ENCODE measurements around the gene GRM1.

GRM1 gene

DNA sequence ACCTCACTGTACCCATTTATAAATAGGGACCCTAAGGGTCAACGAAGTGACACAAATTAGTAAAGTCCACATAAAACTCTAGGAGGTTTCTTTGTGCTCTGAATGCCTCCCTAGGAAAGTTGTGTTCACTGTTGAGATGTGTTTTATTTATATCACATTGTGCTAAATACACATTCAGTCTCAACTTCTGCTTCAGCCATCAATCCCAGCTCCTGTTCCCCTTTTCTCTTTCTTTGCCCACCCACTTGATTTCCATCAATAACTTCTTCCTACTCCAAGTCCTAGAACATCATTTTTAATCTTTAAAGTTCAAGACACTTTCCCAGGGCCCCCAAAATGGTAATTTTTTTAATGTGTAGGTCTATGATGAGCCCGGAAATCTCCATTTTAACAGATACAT, 306.5 kb downstream of the GRM1 start:
- no peaks in the 10 kb centered on the region for H3K27me3 ChIP-seq (ENCODE audit: insufficient read depth, low read length)
- H3K4me3 ChIP-seq (ENCODE audit: low read depth, low read length, poor library complexity, severe bottlenecking), result no peak overlapping the region
- H3K4me2 ChIP-seq (ENCODE audit: low read length), result no peak overlapping the region
- H3K36me3 ChIP-seq (ENCODE audit: insufficient read depth, low read length), result no peaks in the 10 kb centered on the region
- H3F3A ChIP-seq (ENCODE audit: insufficient read depth, low read length), result no peaks in the 10 kb centered on the region
- no peaks in the 10 kb centered on the region for H3K9me2 ChIP-seq (ENCODE audit: low read depth, low read length)
- H3K27ac ChIP-seq (ENCODE audit: low read depth, low read length, poor library complexity, severe bottlenecking), result no peak overlapping the region
- H3K9me3 ChIP-seq (ENCODE audit: low read length), result no peaks in the 10 kb centered on the region
- H3K79me2 ChIP-seq (ENCODE audit: insufficient read depth, low read length), result no peaks in the 10 kb centered on the region
- no peaks in the 10 kb centered on the region for H4K20me1 ChIP-seq (ENCODE audit: insufficient read depth, low read length)
- no peaks in the 10 kb centered on the region for H3K4me1 ChIP-seq (ENCODE audit: insufficient read depth, low read length, severe bottlenecking)
- no peak overlapping the region for H2AFZ ChIP-seq (ENCODE audit: low read length)
- TF ChIP-seq EZH2 (IDR thresholded peaks at IDR 0.05; ENCODE audit: borderline replicate concordance, low read length) (no peak), CTCF (IDR thresholded peaks at IDR 0.05; ENCODE audit: low read length) (no peak)
- no peak overlapping the region for H3K9ac ChIP-seq (ENCODE audit: low read length)

DNA sequence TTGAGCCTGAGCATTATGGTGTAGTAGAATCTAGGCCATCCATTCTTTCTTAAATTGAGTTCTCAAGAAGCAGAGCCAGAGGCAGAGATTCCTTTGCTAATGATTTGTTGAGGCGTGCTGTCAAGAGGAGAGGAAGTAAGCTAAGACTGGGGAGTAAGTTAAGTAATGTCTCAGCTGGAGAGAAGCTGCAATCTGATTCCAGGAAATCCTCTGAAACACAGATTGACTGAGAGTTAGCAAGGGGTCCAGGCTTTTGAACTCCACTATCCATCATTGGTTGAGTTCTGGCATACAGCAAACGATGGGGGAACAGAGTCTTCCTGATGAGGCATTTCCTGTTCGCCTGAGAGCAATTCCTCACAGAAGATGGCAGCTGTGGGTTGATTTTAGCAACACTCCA, 307.3 kb downstream of the GRM1 start:
- no peaks in the 10 kb centered on the region for H3F3A ChIP-seq (ENCODE audit: insufficient read depth, low read length)
- H3K4me2 ChIP-seq (ENCODE audit: low read length), result no peak overlapping the region
- no peak overlapping the region for H3K27ac ChIP-seq (ENCODE audit: low read depth, low read length, poor library complexity, severe bottlenecking)
- no peak overlapping the region for H3K9ac ChIP-seq (ENCODE audit: low read length)
- H3K4me1 ChIP-seq (ENCODE audit: insufficient read depth, low read length, severe bottlenecking), result no peaks in the 10 kb centered on the region
- no peak overlapping the region for H3K4me3 ChIP-seq (ENCODE audit: low read depth, low read length, poor library complexity, severe bottlenecking)
- H2AFZ ChIP-seq (ENCODE audit: low read length), result no peak overlapping the region
- no peaks in the 10 kb centered on the region for H3K79me2 ChIP-seq (ENCODE audit: insufficient read depth, low read length)
- no peaks in the 10 kb centered on the region for H3K9me3 ChIP-seq (ENCODE audit: low read length)
- TF ChIP-seq EZH2 (IDR thresholded peaks at IDR 0.05; ENCODE audit: borderline replicate concordance, low read length) (no peak), CTCF (IDR thresholded peaks at IDR 0.05; ENCODE audit: low read length) (no peak)
- no peaks in the 10 kb centered on the region for H3K9me2 ChIP-seq (ENCODE audit: low read depth, low read length)
- H4K20me1 ChIP-seq (ENCODE audit: insufficient read depth, low read length), result no peaks in the 10 kb centered on the region
- H3K36me3 ChIP-seq (ENCODE audit: insufficient read depth, low read length), result no peaks in the 10 kb centered on the region
- no peaks in the 10 kb centered on the region for H3K27me3 ChIP-seq (ENCODE audit: insufficient read depth, low read length)

- H4K20me1 ChIP-seq (ENCODE audit: insufficient read depth, low read length), result no peaks in the 10 kb centered on the region
Observed at GRCh38 chr6:146337376-146337775, 308.5 kb downstream of the GRM1 start.

More at GRCh38 chr6:146337376-146337775, 308.5 kb downstream of the GRM1 start:
- Histone ChIP-seq H3K27me3 (ENCODE audit: insufficient read depth, low read length) (no peaks in the 10 kb centered on the region), H3K9ac (ENCODE audit: low read length) (no peak overlapping the region), H2AFZ (ENCODE audit: low read length) (no peak overlapping the region), H3K36me3 (ENCODE audit: insufficient read depth, low read length) (no peaks in the 10 kb centered on the region), H3K9me2 (ENCODE audit: low read depth, low read length) (no peaks in the 10 kb centered on the region), H3K9me3 (ENCODE audit: low read length) (no peaks in the 10 kb centered on the region), H3K79me2 (ENCODE audit: insufficient read depth, low read length) (no peaks in the 10 kb centered on the region), H3K4me3 (ENCODE audit: low read depth, low read length, poor library complexity, severe bottlenecking) (no peak overlapping the region), H3K27ac (ENCODE audit: low read depth, low read length, poor library complexity, severe bottlenecking) (no peak overlapping the region), H3F3A (ENCODE audit: insufficient read depth, low read length) (no peaks in the 10 kb centered on the region), H3K4me2 (ENCODE audit: low read length) (no peak overlapping the region), H3K4me1 (ENCODE audit: insufficient read depth, low read length, severe bottlenecking) (no peaks in the 10 kb centered on the region)
- TF ChIP-seq EZH2 (IDR thresholded peaks at IDR 0.05; ENCODE audit: borderline replicate concordance, low read length) (no peak), CTCF (IDR thresholded peaks at IDR 0.05; ENCODE audit: low read length) (no peak)
